NCI-H2107 treated with DMSO at 0.1 percent for 48 hours (cell line): Measurements from ENCODE around the gene SSR4.

Source experiments
- DNase-seq: peaks from one replicate; lab custom pipeline; 2025; ENCODE audit not compliant: unreplicated experiment; lab: John Stamatoyannopoulos, UW

Gene SSR4

GRCh38 chrX:153828723-153829548, 34.5 kb downstream of the SSR4 start:
- no peak for DNase-seq

GRCh38 chrX:153829549-153829798, 35.0 kb downstream of the SSR4 start:
- DNase-seq, result no peak

- DNase-seq, result no peak
Measured at GRCh38 chrX:153829799-153830639, 35.6 kb downstream of the SSR4 start, which contains the start of gene PDZD4. Gene PDZD4 (minus strand): TSS chrX:153830544. CDS start chrX:153830298, 246 bp downstream.

GRCh38 chrX:153830640-153831428, 36.4 kb downstream of the SSR4 start:
- no peak for DNase-seq

- no peak for DNase-seq
Measured at GRCh38 chrX:153831429-153832150, 37.1 kb downstream of the SSR4 start.

GRCh38 chrX:153832728-153833127, 38.3 kb downstream of the SSR4 start:
- DNase-seq, result no peak

GRCh38 chrX:153836921-153837320, 42.5 kb downstream of the SSR4 start:
- no peak for DNase-seq

- DNase-seq, result no peak
Measured at GRCh38 chrX:153844509-153845082, 50.1 kb downstream of the SSR4 start.

DNA sequence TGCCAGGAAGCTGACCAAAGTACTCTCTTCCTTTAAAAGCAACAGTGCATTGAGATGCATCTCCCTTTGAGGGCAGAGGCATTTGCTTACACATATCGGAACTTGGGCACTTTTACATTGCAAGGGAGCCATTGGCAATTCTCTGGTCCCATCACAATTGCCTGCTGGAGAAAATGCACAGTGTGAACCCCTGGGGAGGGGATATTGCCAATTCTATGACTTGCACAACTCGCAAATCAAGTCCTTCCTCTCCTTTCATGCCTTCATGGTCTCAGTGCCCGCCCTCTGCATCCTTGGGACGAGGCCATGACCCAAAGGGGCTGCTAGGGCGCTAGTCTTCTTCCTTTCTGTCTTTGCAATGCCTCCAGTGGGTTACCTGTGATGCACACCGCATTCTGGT, 50.7 kb downstream of the SSR4 start:
- no peak for DNase-seq

GRCh38 chrX:153845842-153846241, 51.4 kb downstream of the SSR4 start:
- DNase-seq, result no peak
